Fibroblast of skin of back (primary cell): ENCODE results near the gene ANKDD1A.
A peak's percentile ranks its signal among the peaks of the same experiment; 100 is the strongest.

Source experiments
- DNase-seq: peaks from one replicate; pipeline ENCODE4 v3.0.0-alpha.2; 2013

ANKDD1A gene

DNA sequence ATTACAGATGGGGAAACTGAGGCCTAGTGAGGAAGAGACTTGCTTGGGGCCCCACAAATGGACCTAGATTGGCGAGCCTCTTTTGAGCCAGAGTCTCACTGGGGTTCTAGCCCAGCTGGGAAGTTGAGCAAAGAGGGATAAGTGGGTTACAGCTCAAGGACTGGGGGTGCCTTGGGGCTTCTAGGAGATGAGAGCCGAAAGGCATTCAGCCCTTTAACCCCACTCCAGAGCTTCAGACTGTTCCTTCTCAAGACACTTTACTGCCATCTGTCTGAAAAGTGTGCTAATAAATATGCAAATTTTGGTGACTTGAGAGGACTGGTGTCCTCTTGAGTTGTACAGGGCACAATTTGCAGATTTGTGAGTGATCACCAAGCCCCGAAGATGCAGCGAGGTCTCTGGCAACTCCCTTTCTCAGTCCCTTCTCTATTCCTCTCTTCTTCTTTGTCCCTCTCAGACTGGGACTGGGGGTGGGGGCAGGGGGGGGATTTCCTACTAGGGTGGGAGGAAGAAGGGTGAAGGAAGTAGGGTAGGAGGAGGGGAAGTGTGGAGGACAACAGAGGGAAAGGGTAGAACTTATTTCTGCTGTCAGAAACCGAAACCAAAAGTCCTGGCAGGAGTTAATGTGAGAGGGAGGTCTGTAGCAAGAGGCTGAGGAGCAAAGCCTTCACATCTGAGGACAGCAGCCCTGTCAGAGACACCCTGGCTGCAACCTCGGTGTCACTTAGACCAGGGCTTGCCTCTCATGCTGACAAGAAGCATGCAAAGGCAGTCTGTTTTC, 16.2 kb upstream of the ANKDD1A start:
- no peak for DNase-seq

DNA sequence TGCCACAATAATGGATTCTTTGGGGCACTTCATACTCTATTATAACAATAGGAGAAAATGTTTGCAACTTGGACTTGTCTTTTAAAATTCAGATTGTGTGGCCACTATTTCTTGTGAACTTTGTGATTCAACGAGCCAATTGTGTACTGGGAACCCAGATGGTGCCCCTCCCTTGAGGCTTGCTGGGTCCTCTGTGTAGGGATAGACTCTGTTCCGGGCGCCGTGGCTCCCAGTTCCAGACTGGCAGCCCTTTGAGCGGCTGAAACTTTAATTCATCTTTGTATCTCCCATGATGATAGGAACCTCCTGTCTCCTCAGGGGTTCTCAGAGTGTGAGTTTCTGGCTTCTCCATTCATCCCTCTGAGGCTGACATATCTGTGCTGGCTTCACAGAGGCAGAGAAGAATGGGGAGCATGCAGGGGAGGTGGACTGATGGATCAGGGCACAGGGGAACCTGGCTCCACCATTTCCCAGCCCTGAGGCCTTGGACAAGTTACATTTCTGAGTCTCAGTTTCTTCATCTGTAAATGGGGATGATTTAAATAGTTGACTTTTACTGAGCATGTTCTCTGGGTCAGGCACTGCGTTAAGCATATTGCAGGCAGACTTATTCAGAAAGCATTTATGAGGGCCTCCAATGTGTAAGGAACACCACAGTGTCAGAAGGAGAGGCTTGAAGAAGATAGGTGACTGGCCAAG, 15.2 kb upstream of the ANKDD1A start:
- DNase-seq: no peak

DNA sequence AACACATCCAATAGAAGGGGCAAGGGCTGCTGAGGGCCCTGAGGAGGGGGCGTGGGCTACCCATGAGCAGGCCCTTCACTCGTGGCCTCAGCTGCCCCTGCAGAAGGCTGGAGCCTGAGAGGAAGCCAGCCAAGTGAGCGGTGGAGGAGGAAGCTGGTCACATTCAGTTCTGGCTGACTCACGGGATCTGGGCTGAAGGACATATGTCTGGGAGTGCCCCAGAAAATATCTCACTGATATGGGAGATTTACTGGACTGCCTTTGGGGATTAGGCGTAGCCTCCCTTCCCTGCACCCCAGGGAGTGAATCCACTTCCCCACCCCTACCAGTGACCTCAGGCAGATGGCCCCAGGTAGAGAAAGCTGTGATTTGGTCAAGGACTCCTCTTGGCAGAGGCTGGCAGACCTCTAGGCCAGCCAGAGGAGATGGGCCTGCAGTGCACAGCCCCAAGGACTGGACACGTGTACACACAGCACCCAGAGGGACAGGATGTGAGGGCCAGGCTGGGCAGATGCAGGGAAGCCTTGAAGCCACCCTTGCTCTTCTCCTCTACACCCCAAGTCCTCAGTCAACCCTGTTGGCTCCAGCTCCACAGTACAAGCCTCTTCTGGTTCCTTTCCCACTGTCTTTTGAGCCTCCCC, 14.2 kb upstream of the ANKDD1A start:
- DNase-seq: peak; percentile 81

DNA sequence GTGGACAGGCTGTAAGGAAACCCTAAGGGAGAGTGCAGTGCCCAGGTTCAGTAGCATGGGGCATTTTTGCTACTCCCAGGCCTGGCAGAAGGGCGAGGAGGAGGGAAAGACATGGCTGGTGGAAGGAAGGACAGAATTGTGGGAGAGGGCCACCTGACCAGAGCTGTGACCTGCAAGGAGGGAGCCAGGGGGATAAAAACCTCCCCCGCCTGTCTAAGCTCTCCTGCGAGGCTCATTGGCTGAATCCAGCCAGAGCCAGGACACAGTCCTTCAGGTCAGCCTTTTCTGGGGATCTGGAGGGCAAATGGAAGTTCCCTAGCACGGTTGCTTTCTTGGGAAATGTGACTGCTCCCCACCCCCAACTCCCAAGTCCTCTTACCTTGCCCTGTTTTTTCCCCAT, 13.3 kb upstream of the ANKDD1A start:
- no peak for DNase-seq

DNA sequence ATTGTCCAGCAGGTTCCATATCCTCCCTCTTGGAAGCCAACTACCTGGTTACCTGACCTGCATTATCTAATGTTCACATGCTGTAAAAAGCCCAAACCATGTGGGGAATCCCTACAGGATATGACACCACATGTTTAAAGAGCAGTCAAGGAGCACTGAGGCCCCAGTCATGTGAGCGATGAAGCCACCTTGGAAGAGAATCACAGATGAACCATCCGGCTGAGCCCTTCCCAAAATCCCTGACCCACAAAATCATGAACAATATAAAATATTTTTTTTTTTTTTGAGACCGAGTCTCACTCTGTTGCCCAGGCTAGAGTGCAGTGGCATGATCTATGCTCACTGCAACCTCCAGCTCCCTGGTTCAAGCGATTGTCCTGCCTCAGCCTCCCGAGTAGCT, 10.6 kb upstream of the ANKDD1A start:
- no peak for DNase-seq

DNA sequence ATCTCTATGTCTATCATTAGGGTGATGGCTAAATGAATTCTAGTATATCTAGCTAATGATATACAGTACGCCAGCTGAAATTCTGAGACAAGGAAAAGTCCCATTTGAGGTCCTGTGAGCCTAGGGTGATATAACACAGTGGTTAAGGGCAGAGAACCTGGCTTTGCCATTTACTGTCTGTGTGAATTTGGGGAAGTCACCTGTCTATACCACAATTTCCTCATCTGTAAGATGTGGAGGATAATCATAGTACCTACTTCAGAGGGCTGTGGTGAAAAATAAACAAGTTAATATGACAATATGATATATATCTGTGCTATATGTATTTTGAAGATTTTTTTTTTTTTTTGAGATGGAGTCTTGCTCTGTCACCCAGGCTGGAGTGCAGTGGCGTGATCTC, 9.8 kb upstream of the ANKDD1A start:
- DNase-seq: no peak

DNA sequence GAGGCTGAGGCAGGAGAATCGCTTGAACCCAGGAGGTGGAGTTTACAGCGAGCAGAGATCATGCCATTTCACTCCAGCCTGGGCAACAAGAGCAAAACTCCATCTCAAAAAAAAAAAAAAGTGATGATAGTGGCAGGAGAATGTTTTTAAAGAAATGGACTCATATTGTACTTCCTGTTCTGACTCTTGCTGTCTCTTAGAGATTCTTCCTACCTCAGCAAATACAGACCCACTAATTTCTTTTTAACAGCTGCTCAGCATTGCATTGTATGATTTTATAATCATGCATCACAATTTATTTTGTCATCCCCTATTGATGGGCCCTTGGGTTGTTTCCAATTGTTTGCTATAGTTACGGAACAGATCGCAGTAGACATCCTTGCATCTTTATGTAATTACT, 8.8 kb upstream of the ANKDD1A start:
- DNase-seq: no peak

DNA sequence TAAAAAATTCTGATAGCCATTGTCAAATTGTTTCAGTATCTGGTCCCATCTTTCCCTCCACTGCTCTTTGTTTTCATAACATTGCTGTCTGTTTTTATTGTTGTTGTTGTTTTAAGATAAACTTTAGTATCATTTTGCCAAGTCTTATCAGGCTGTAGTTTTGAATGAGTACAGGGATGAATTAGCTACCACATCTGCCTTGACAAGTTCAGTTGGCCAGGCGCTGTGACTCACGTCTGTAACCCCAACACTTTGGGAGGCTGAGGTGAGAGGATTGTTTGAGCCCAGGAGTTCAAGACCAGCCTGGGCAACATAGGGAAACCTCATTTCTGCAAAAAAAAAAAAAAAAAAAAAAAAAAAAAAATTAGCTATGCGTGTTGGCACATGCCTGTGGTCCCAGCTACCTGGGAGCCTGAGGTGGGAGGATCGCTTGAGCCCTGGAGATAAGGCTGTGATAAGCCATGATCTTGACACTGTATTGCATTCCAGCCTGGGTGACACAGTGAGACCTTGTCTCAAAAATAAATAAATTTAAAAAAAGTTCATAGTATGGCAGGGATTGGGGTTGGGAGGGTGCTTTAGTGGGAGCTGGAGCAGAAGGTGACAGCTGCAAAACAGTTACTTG, 8.3 kb upstream of the ANKDD1A start:
- no peak for DNase-seq

DNA sequence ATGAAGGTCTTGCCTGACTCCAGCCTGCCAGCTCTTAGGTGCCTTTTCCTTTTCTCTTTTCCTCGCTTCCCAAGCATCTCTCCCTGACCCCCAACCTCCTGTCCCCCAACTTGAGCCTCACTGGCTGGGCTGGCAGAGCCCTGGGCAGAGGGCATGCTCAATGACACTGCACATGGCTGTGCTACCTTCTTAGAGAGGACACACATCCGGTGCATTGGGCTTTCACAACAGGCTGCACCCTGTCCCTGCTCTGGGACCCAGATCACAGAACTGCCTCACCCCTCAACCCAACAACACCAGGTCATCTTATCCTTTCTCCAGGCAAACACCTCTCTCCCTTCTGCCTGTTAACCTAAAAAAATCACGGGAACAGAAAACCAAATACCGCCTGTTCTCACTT, 7.5 kb upstream of the ANKDD1A start:
- no peak for DNase-seq

DNA sequence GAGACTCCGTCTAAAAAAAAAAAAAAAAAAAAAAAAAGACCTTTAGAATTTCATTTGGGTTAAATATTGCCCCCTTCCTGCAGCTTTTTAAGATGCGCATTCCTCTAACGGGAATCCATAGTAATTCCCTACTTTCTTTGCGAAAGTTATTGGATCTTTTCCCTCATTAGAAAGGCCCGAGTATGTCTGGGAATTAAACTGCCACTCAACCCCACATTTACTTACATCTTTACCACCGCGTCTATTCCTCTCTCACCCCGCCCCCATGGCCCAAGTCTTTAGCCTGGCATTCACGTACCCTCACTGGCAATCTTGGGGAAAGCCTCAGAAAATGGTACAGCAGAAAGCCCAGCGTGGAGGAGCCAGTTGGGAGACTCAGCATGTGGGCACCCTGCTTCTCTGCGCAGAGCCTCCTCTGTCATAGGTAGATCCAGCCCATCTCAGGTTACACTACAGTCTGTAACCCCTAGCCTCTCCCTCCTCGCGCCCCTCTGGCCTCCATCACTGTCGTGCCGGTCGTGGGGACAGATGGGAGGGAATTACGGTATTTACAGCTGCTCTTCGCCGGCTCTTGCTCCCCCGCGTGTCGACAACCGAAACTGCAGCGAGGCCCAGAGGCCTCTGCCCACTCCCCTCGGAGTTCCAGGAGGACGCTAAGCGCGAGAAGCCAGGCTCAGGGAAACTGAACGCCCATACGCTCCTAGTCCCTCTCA, 6.4 kb upstream of the ANKDD1A start:
- DNase-seq: peak; percentile 77

DNA sequence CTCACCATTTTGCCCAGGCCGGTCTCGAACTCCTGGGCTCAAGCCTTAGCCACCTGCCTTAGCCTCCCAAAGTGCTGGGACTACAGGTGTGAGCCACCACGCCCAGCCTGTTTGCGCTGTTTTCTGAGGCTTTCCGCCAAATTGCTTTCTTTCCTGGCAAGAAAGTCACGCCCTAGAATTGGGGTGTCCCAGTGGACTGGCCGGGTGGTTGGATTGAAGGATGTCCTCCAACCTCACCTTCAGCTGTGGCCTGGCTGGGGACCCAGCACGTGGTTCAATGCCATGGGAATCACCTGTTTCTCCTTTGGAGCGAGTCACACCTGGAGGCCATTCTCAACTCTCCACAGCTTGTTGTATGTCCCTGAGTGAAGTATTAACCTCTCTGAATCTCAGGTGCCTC, 5.8 kb upstream of the ANKDD1A start:
- no peak for DNase-seq

DNA sequence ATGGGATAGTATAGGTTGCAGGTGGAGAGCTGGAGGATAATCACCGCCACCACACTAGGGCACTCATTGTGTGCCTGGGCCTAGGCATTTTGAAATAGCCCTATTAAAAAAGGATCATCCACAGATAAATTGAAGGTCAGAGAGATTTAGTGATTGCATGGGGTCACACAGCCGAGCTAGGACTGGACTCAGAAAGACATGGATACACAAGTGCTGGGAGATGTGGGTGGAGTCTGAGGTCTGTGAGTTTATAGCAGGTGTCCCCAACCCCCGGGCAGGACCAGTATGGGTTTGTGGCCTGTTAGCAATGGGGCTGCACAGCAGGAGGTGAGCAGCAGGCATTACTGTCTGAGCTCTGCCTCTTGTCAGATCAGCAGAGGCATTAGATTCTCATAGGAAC, 5.3 kb upstream of the ANKDD1A start:
- DNase-seq: no peak

DNA sequence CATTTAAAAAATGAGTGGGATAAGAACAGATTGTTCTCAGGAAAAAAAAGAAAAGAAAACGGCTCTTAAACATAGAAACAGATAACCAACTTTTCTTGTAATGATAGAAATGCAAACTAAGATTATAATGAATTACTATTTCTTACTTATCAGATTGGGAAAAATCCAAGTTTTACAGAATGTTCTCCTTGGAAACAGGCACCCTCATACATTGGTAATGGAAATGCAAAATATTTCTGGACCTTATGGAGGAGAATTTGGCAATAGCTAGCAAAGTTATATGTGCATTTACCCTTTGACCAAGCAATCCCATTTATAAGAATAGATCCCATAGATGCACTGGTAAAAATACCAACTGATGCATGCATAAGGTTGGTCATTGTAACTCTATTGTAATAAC, 3.7 kb upstream of the ANKDD1A start:
- DNase-seq: no peak

DNA sequence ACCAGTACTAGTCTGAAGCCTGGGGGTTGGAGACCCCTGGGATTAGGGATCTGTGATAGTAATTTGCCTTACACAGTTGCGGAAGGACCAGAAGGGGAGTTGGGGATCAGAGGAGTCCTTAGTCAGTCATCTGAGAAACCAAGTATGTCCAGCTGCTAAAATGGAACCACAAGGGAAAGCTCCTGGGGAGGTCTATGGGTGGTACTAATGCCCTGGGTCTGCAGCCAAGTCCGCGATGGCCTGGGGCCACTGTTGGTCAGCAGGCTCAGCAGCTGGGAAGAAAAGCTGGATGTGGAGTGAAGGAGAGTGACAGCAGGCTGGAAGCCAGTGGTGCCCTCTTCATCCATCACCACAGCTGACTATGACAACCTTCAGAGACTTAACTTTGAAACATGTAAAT, 2.2 kb upstream of the ANKDD1A start:
- no peak for DNase-seq

DNA sequence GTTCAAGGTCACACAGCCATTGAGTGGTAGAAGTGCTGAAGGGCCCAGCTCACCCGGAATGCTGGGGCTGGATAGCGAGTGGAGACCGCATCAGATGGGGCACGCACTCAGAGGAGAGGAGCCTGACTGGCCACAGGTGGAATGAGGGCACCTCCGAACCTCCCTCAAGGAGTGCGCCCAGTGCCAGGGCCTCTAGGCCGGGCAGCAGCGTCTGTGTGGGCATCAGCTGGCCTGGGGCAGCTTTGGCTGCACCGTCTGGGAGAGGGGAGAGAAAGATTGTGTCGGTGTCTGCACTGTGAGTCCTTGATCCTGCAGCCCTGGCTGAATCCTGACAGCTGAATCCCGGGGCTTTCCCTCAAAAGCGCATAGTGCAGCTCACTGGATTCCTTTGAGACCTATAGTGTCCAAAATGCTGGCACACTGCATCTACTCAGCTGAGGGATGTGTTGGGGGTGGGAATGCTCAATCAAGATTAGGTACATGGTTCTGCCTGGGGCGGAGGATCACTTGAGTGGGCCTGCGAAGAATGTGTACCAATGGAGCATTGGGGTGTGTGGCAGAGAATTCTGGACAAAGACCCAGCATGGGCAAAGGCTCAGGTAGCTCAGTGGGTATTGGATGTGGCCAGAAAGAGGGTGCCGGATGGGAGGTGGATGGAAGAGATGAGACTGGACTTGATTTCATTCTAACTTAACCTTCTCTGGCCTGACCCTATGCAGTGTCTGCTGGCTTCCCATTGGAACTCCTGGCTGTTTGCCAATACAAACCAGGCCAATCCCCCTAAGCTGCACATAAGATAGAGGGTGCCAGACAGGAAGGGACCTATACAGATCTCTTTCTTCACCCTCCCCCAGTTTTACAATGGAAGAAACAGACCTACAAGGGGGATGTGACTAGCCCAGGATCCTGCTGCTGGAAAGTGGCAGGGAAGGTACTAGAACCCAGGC, 950 bp downstream of the ANKDD1A start:
- DNase-seq: no peak

DNA sequence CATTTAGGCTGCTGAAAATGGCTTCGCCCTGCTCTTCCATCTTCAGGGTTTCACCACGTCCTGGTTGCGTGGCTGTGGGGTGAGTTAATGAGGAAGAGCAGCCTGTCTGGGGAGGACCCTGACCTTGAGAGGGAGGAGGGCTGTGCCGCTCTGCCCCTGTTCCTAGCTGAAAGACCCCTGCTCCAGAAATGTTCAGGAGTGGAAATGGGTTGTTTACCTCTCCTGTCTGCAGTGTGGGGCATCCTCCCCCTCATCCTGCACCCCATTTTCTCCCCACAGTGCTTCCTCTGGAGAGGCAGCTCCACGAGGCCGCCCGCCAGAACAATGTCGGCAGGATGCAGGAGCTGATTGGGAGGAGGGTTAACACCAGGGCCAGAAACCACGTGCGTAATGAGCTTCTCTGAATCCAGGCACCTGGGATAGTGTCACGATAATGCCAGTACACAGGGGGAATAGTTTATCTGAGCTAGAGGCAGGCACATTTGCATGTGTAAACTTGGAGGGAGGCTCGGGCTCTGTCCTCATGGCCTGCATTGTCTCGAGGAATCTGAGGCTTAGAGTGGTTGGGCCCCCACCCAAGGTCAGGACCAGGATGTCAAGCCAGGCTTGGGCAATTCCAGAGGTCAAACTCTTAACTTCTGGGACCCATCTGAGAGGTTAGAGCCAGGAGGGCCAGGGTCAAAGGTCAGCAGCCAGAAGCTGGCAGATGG, 4.0 kb downstream of the ANKDD1A start:
- DNase-seq: no peak

DNA sequence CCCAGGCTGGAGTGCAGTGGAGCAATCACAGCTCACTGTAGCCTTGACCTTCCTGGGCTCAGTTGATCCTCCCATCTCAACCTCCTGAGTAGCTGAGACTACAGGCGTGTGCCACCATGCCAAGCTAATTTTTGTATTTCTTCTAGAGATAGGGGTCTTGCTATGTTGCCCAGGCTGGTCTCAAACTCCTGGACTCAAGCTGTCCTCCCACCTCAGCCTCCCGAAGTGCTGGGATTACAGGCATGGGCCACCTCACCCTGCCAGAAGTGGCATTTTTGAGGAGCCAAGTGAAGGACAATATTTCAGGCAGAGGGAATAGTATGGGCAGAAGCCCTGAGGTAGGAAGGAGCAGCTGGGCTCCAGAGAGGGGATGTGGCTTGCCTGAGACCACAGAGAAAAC, 4.7 kb downstream of the ANKDD1A start:
- no peak for DNase-seq

DNA sequence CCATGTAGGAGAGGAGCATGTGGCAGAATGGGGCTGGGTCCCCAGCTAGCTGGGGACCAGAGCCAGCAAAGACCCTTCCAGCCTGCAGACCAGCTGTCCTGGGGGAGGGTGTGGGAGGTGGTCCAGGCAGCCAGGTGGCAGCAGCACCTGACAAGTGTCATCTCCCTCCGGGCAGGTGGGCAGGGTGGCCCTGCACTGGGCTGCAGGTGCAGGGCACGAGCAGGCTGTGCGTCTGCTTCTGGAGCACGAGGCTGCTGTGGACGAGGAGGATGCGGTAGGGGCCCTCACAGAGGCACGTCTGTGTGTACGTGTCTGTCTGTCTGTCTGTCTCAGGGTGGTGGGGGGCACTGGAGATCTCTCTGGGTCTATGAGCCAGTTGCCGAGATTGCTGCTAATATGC, 5.5 kb downstream of the ANKDD1A start:
- DNase-seq: no peak

DNA sequence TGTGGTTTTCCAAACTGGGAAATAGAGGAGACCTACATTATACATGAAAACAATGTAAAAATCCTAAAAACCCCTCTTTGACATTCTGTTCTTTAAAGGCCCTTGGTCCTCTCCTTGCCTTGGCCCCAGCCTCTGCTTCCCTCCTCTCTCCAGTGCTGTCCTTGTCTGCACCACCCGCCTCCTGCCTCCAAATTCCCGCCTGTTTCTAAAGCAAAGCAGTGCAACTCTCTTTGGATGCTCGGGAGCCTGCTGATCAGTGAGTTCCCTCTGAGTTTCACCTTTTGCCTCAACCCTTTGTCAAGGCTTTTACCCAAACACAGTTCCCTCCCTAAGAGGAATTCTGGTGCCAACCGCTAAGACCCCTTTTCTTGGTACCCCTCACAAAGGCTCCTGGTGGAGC, 8.0 kb downstream of the ANKDD1A start:
- DNase-seq: no peak

DNA sequence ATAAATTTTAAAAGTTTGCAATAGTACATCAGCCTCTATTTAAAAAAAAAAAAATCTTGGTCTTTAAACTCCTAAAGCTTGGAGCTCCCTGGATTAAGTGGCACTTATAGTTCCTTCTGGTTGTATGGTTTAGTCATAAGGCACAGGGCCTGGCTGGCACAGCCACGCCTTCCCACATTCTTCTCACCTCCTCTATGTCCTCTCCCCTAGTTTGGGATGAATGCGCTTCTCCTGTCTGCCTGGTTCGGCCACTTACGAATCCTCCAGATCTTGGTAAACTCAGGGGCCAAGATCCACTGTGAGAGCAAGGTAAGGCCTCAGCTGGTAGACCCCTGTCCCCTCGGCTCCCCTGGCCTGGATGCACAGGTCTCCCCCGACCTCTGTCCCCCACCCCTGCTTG, 10.0 kb downstream of the ANKDD1A start:
- DNase-seq: no peak

DNA sequence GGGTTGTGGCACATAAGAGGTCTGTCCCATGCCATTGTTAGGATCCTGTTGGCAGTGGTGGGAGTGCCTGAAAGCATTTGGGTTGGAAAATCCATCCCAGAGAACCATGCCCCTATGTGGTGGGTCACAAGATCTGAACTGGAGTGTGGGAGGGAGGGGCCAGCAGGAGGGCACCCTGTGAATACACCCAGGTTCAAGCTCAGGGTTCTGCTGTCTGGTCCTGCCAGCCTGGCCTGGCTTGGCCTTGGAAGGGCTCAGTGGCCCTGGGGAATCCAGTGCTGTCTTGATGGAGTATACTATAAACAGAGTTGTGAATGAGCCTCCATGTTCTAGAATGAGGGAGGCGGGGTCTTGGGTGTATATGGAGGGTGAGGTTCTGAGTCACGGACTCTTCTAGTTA, 11.8 kb downstream of the ANKDD1A start:
- DNase-seq: no peak
